CD14-positive monocyte (primary cell): ENCODE data around the gene RAF1. TPM values are rescaled to one million over a fixed set of nuclear protein-coding genes. Genes with fewer than 3 reads are reported as not detected.
A peak's percentile ranks its signal among the peaks of the same experiment; 100 is the strongest.

Source experiments
- DNase-seq, 3 donors: peaks; one replicate each; pipeline ENCODE4 v3.0.0-alpha.2; 2011 to 2022
- H2AFZ ChIP-seq: 2 replicates; pipeline ENCODE4 v1.6.0; 2012; ENCODE audit warnings: mild to moderate bottlenecking, low read depth, low read length, inconsistent platforms; ENCODE audit not compliant: insufficient read depth, poor library complexity, severe bottlenecking
- H3K27ac ChIP-seq, 2 donors: 1 replicate in 1 of 2; 2 replicates in 1 of 2; pipeline ENCODE4 v1.5.1; 2012 to 2013; ENCODE audit warnings: low read length in 2 of 2, control low read depth in 1 of 2, inconsistent platforms in 1 of 2, low read depth in 1 of 2, mild to moderate bottlenecking in 1 of 2
- H3K27me3 ChIP-seq, 2 donors: one replicate each; pipeline versions ENCODE4 v1.6.0 to v1.6.1; 2011 to 2013; ENCODE audit warnings: low read length in 2 of 2; ENCODE audit not compliant: control insufficient read depth in 2 of 2, insufficient read depth in 2 of 2
- H3K36me3 ChIP-seq, 2 donors: replicated peaks in 1 of 2; 1 replicate in 1 of 2; 2 replicates in 1 of 2; pipeline versions ENCODE4 v1.5.1 to v1.6.1; 2012 to 2013; ENCODE audit warnings: low read length in 2 of 2, control low read depth in 1 of 2, inconsistent platforms in 1 of 2, mild to moderate bottlenecking in 1 of 2; ENCODE audit not compliant: insufficient read depth in 2 of 2, control insufficient read depth in 1 of 2
- H3K4me1 ChIP-seq, 2 donors: 1 replicate in 1 of 2; 2 replicates in 1 of 2; pipeline versions ENCODE4 v1.5.1 to v1.6.1; 2012 to 2013; ENCODE audit warnings: low read length in 2 of 2, control low read depth in 1 of 2, inconsistent platforms in 1 of 2, mild to moderate bottlenecking in 1 of 2, moderate library complexity in 1 of 2; ENCODE audit not compliant: insufficient read depth in 2 of 2, control insufficient read depth in 1 of 2
- H3K4me2 ChIP-seq: replicated peaks from 2 replicates; pipeline ENCODE3; 2012; ENCODE audit warnings: low read length, moderate library complexity, mild to moderate bottlenecking; ENCODE audit not compliant: poor library complexity, severe bottlenecking; ENCODE audit errors: extremely low read depth
- H3K4me3 ChIP-seq, 3 experiments: fragments of 200-600 bp in 1 of 3; sonication (generic) in 1 of 3; replicated peaks in 1 of 3; 1 replicate in 2 of 3; 2 replicates in 1 of 3; pipeline ENCODE4 v1.5.1; 2011 to 2013; ENCODE audit warnings: low read length in 3 of 3, mild to moderate bottlenecking in 3 of 3, control low read depth in 2 of 3, low read depth in 2 of 3, inconsistent platforms in 1 of 3, moderate library complexity in 1 of 3
- H3K79me2 ChIP-seq: 2 replicates; pipeline ENCODE4 v1.6.0; 2012; ENCODE audit warnings: mild to moderate bottlenecking, control low read depth, inconsistent platforms, low read length, moderate library complexity; ENCODE audit not compliant: insufficient read depth
- H3K9ac ChIP-seq: 2 replicates; pipeline ENCODE4 v1.6.0; 2017; ENCODE audit warnings: low read length, mild to moderate bottlenecking; ENCODE audit not compliant: insufficient read depth, poor library complexity, severe bottlenecking
- H3K9me3 ChIP-seq, 2 donors: replicated peaks in 1 of 2; 1 replicate in 1 of 2; 2 replicates in 1 of 2; pipeline versions ENCODE4 v1.5.1 to v1.6.1; 2012 to 2013; ENCODE audit warnings: low read length in 2 of 2, control low read depth in 1 of 2; ENCODE audit not compliant: control insufficient read depth in 1 of 2, insufficient read depth in 1 of 2
- H4K20me1 ChIP-seq: 2 replicates; pipeline ENCODE4 v1.6.0; 2012; ENCODE audit warnings: mild to moderate bottlenecking, low read length, control low read depth, moderate library complexity; ENCODE audit not compliant: insufficient read depth
- H3K27ac Mint-ChIP-seq, 7 donors: one replicate each; pipeline ENCODE4 v1.8.0; 2020; ENCODE audit warnings: mild to moderate bottlenecking in 7 of 7, mixed read lengths in 7 of 7, moderate library complexity in 6 of 7, inconsistent platforms in 2 of 7
- H3K27me3 Mint-ChIP-seq, 3 donors: one replicate each; pipeline ENCODE4 v1.8.0; 2021 to 2022; ENCODE audit warnings: low read depth in 3 of 3, mild to moderate bottlenecking in 3 of 3, mixed read lengths in 3 of 3, moderate library complexity in 3 of 3, inconsistent platforms in 1 of 3
- H3K36me3 Mint-ChIP-seq, 2 donors: one replicate each; pipeline ENCODE4 v1.8.0; 2020; ENCODE audit warnings: mixed read lengths in 2 of 2, inconsistent platforms in 1 of 2, mild to moderate bottlenecking in 1 of 2
- H3K4me1 Mint-ChIP-seq: one replicate; pipeline ENCODE4 v1.8.0; 2020; ENCODE audit warnings: mild to moderate bottlenecking, mixed read lengths
- H3K4me3 Mint-ChIP-seq, 2 donors: one replicate each; pipeline ENCODE4 v1.8.0; 2020; ENCODE audit warnings: mild to moderate bottlenecking in 2 of 2, mixed read lengths in 2 of 2, moderate library complexity in 1 of 2
- H3K9me3 Mint-ChIP-seq, 7 donors: one replicate each; pipeline ENCODE4 v1.8.0; 2020 to 2022; ENCODE audit warnings: mixed read lengths in 7 of 7, mild to moderate bottlenecking in 6 of 7, moderate library complexity in 6 of 7, inconsistent platforms in 2 of 7
- WGBS: methylation state at CpG from one replicate; pipeline ENCODE4 v1.1.5; 2013; ENCODE audit warnings: missing lambda C conversion rate; ENCODE audit not compliant: insufficient coverage; 5-methylcytosine and 5-hydroxymethylcytosine counted together
- intact Hi-C, 2 donors: fragments of 100-400 bp; cut with micrococcal nuclease; formaldehyde crosslinking; loops; one replicate each; pipeline versions ENCODE4 v1.15.0 to v1.15.1; 2023
- polyA plus RNA-seq, 3 donors: library from polyadenylated mRNA; depleted of rRNA in 1 of 3; unstranded in 2 of 3; stranded (reverse) in 1 of 3; fragments of 300-500 nt in 2 of 3; fragments of >200 nt in 1 of 3; fragmentation: Illumina TruSeq in 2 of 3; gene quantifications; 1 replicate in 2 of 3; 2 replicates in 1 of 3; pipeline ENCODE4 v1.2.3, GENCODE V29; 2012 to 2021
- TF ChIP-seq, protein P1 (sequence below): fragments of 200-600 bp; IDR thresholded peaks from one replicate; pipeline ENCODE4 v1.8.0; 2022; ENCODE audit warnings: antibody characterized with exemption, mild to moderate bottlenecking

The RAF1 gene
- polyA plus RNA-seq, 3 donors: 73.0 to 181 (median 79.5) TPM

DNA sequence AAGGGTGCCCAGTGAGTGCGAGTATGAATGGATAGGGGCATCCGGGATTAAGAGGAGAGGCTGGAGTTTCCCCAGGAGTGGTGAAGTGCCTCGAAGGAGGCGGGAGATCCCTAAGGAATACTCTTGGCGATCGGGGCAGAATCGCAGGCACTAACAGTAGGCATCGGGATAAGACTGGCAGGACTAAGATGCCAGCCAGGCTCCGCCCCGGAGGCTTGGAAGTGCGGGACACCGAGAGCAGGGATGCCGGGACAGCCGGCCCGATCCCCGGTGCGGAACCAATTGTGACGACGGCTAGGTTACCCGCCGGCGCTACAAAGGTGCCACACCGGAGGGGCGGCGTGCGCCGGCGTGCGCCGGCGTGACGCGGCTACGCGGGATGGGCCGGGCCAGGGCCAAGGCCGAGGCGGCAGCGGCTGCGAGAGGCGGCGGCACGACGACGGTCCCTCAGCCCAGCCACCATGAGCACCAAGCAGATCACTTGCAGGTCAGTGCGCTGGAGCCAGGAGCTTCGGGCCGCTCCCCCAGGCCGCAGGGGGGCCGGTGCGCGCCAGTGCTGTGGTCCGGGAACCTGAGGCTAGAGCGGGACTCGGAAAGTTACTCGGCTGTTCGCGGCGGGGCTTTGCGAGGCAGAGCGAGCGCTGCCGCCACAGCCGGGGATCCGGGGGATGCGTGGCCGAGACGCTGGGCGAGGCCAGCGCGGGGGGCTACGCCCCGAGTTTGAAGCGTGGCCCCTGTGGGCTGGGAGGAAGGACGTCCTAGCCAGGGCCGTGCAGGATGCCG lies 107.0 kb downstream of the RAF1 start, which contains the start of gene MKRN2:
Gene MKRN2 (plus strand): TSS at position 398 of the 783 bp plus-strand sequence. CDS start 64 bp downstream, at position 462.
- Mint-ChIP-seq H3K9me3 (no peaks in the 10 kb centered on the region), H3K4me3 (peak within 1 kb of the TSS; percentile 83 to 97), H3K36me3 (no peaks in the 10 kb centered on the region), H3K4me1 (peaks cover 52% of the 10 kb centered on the region), H3K27ac (peak within 1 kb of the TSS; percentile 89 to 96 (median 93)), H3K27me3 (peaks cover 19 to 39% (median 30%) of the 10 kb centered on the region in 3 donors)
- Histone ChIP-seq H3K9me3 (no peaks in the 10 kb centered on the region), H3K4me3 (peak within 1 kb of the TSS; percentile 48 to 89 (median 75)), H3K4me1 (peaks cover 35 to 37% of the 10 kb centered on the region in 2 donors), H2AFZ (peak within 1 kb of the TSS; percentile 98), H3K27me3 (peaks cover 2 to 7% of the 10 kb centered on the region in 2 donors), H3K9ac (peak within 1 kb of the TSS; percentile 91), H3K36me3 (no peaks in the 10 kb centered on the region), H4K20me1 (peaks cover 31% of the 10 kb centered on the region), H3K4me2 (peak within 1 kb of the TSS; percentile 93), H3K79me2 (peaks cover 48% of the 10 kb centered on the region), H3K27ac (peak within 1 kb of the TSS; percentile 90 to 96)
- intact Hi-C loops: loop anchor here in 1 of 2 donors (5.0 kb wide), 2 partner anchors 105 to 285 kb away; partner anchors contain the start of genes RAF1 and RPL32
- DNase-seq: peak; percentile 82 to 83 (median 82)
- TF ChIP-seq, protein P1, sequence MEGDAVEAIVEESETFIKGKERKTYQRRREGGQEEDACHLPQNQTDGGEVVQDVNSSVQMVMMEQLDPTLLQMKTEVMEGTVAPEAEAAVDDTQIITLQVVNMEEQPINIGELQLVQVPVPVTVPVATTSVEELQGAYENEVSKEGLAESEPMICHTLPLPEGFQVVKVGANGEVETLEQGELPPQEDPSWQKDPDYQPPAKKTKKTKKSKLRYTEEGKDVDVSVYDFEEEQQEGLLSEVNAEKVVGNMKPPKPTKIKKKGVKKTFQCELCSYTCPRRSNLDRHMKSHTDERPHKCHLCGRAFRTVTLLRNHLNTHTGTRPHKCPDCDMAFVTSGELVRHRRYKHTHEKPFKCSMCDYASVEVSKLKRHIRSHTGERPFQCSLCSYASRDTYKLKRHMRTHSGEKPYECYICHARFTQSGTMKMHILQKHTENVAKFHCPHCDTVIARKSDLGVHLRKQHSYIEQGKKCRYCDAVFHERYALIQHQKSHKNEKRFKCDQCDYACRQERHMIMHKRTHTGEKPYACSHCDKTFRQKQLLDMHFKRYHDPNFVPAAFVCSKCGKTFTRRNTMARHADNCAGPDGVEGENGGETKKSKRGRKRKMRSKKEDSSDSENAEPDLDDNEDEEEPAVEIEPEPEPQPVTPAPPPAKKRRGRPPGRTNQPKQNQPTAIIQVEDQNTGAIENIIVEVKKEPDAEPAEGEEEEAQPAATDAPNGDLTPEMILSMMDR: no peak
- WGBS: under 1% methylated on average over 77 of the region's 77 CpGs

DNA sequence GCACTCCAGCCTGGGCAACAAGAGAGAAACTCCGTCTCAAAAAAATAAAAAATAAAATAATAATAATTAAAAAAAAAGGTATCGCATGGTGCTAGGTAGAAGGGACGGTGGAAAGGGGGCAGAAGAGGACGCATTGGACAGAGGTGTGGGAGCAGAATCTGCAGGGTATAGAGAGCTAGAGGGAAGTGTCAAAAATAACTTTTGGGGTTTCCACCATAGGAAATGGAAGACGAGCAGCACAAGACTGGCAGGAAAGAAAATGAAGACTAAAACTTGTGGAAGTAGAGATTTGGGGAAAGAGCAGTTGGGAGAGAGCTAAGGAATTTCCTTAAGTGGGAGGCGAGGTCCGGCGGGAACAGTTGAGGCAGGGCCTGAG lies 107.6 kb downstream of the RAF1 start:
- DNase-seq: peak in 1 of 3 donors; percentile 16
- peak overlapping the region; percentile 91 for H3K9ac ChIP-seq
- H3K27ac ChIP-seq: peak overlapping the region; percentile 90 to 96
- peaks cover 35 to 37% of the 10 kb centered on the region in 2 donors for H3K4me1 ChIP-seq
- H3K4me3 ChIP-seq: peak overlapping the region; percentile 48 to 89 (median 75)
- no peaks in the 10 kb centered on the region for H3K9me3 ChIP-seq
- peak overlapping the region; percentile 83 to 97 for H3K4me3 Mint-ChIP-seq
- H3K9me3 Mint-ChIP-seq: no peaks in the 10 kb centered on the region
- H3K36me3 ChIP-seq: no peaks in the 10 kb centered on the region
- H3K79me2 ChIP-seq: peaks cover 42% of the 10 kb centered on the region
- peaks cover 49% of the 10 kb centered on the region for H3K4me1 Mint-ChIP-seq
- no peaks in the 10 kb centered on the region for H3K36me3 Mint-ChIP-seq
- peaks cover 2 to 7% of the 10 kb centered on the region in 2 donors for H3K27me3 ChIP-seq
- TF ChIP-seq, protein P1: no peak
- peak overlapping the region; percentile 98 for H2AFZ ChIP-seq
- WGBS: 0% methylated on average over 7 of the region's 8 CpGs
- peak overlapping the region; percentile 86 to 96 (median 92) for H3K27ac Mint-ChIP-seq
- H3K4me2 ChIP-seq: peak overlapping the region; percentile 93
- H3K27me3 Mint-ChIP-seq: peaks cover 22 to 44% (median 33%) of the 10 kb centered on the region in 3 donors
- peaks cover 25% of the 10 kb centered on the region for H4K20me1 ChIP-seq
- intact Hi-C loops: loop anchor here in 1 of 2 donors (5.0 kb wide), 2 partner anchors 106 to 286 kb away; partner anchors contain the start of genes RAF1 and RPL32
